Osteocyte (in vitro differentiated cells): ENCODE measurements around the gene SNRNP48. TPM values are rescaled to one million over a fixed set of nuclear protein-coding genes. Genes with fewer than 3 reads are reported as not detected.
A peak's percentile ranks its signal among the peaks of the same experiment; 100 is the strongest.

ENCODE experiments used
- DNase-seq: peaks from one replicate; pipeline ENCODE4 v3.0.0; 2021; ENCODE audit warnings: mixed read lengths; ENCODE audit not compliant: unreplicated experiment; ENCODE audit errors: extremely low spot score
- H3K27ac Mint-ChIP-seq: one replicate; pipeline ENCODE4 v1.8.0; 2021; ENCODE audit warnings: mild to moderate bottlenecking, mixed read lengths; ENCODE audit not compliant: unreplicated experiment
- H3K27me3 Mint-ChIP-seq: one replicate; pipeline ENCODE4 v1.8.0; 2021; ENCODE audit warnings: mixed read lengths; ENCODE audit not compliant: unreplicated experiment
- H3K36me3 Mint-ChIP-seq: one replicate; pipeline ENCODE4 v1.8.0; 2021; ENCODE audit warnings: mixed read lengths; ENCODE audit not compliant: unreplicated experiment
- H3K4me1 Mint-ChIP-seq: one replicate; pipeline ENCODE4 v1.8.0; 2021; ENCODE audit warnings: mixed read lengths; ENCODE audit not compliant: unreplicated experiment
- H3K4me3 Mint-ChIP-seq: one replicate; pipeline ENCODE4 v1.8.0; 2021; ENCODE audit warnings: mild to moderate bottlenecking, moderate library complexity, mixed read lengths; ENCODE audit not compliant: unreplicated experiment
- H3K9me3 Mint-ChIP-seq: one replicate; pipeline ENCODE4 v1.8.0; 2021; ENCODE audit warnings: mixed read lengths; ENCODE audit not compliant: unreplicated experiment
- total RNA-seq: library from RNA; stranded (reverse); gene quantifications from 2 replicates; pipeline ENCODE4 v1.2.1, GENCODE V29; 2021
- TF ChIP-seq, protein P1 (sequence below): fragments of 200-600 bp; sonication (generic); IDR thresholded peaks from 2 replicates; pipeline ENCODE4 v1.5.0; 2021; ENCODE audit warnings: antibody characterized with exemption, mild to moderate bottlenecking, moderate library complexity

The SNRNP48 gene
- total RNA-seq, 1 donor from 2014 or later: 12.1 TPM

DNA sequence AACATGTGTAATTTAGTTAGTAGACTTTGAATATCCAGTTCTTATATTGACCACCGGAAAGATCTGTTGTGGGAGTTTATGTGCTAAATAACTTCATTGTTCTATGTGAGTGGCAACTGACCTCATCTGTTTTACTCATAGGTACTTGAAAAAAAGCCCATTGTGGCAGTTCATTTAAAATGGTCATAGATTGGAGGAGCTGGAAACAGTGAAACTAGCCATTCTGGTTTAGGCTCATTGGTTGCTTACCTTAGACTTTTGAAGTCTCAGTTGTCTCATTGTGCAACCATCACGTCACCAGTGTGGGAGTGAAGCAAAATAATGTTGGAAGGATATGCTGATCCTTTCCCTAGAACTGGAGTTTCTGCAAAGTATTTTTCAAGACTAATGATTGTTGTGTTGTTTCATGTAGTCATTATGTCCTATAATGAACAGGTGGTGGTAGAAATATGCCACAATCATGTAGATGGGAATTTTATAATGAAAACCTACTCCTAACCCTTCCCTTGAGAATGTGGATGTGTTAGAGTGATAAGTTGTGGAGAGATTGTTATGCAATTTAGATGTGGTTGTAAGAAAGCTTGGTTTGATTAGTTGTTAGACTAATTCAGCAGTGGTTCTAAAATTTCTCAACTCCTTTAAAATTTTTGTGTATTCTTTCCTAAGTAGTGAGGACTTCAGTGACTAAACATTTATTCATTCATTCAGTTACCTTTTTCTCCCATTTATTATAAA, 30.2 kb upstream of the SNRNP48 start:
- Mint-ChIP-seq H3K27me3 (no peaks in the 10 kb centered on the region), H3K4me3 (no peak overlapping the region), H3K9me3 (no peaks in the 10 kb centered on the region), H3K4me1 (peaks cover 10% of the 10 kb centered on the region), H3K27ac (no peak overlapping the region), H3K36me3 (peaks cover 54% of the 10 kb centered on the region)
- TF ChIP-seq, protein P1, sequence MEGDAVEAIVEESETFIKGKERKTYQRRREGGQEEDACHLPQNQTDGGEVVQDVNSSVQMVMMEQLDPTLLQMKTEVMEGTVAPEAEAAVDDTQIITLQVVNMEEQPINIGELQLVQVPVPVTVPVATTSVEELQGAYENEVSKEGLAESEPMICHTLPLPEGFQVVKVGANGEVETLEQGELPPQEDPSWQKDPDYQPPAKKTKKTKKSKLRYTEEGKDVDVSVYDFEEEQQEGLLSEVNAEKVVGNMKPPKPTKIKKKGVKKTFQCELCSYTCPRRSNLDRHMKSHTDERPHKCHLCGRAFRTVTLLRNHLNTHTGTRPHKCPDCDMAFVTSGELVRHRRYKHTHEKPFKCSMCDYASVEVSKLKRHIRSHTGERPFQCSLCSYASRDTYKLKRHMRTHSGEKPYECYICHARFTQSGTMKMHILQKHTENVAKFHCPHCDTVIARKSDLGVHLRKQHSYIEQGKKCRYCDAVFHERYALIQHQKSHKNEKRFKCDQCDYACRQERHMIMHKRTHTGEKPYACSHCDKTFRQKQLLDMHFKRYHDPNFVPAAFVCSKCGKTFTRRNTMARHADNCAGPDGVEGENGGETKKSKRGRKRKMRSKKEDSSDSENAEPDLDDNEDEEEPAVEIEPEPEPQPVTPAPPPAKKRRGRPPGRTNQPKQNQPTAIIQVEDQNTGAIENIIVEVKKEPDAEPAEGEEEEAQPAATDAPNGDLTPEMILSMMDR: no peak
- DNase-seq: no peak

DNA sequence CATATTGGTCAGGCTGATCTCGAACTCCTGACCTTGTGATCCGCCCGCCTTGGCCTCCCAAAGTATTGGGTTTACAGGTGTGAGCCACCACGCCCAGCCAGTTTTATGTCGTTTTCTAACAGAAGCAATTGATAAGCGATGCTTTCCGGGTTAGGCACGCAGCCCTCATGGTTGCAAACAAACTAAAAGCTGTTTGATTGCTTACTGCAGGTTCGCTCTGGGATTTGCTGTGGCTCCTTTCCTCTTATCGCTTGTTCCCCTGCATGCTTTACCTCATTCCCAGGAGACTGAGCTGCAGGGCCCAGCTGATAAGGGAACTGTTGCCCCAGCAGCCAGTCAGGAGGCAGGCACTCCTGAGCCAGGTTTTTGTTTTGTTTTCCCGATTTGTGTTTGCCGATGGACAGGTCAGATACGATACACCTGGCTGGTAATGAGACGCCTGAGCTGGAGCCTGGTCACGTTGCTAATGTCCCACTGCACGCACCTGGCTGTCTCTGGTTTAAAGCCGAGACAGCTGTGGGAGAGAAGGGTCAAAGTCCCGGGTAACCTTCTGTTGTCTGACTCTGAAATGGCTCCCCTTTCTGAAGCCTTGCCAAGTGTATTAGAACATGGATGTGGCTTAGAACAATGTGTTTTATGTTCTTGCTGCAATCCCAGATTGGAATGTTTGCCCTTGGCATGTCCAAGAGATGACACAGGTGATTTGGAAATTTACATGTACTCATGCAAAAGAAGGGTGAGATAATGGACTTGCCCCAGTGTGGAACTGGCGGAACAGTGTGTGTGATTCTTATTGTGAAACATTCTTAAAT, 28.6 kb upstream of the SNRNP48 start:
- Mint-ChIP-seq H3K9me3 (no peaks in the 10 kb centered on the region), H3K4me3 (no peak overlapping the region), H3K27ac (no peak overlapping the region), H3K27me3 (no peaks in the 10 kb centered on the region), H3K4me1 (peaks cover 3% of the 10 kb centered on the region), H3K36me3 (peaks cover 64% of the 10 kb centered on the region)
- TF ChIP-seq, protein P1: no peak
- no peak for DNase-seq

DNA sequence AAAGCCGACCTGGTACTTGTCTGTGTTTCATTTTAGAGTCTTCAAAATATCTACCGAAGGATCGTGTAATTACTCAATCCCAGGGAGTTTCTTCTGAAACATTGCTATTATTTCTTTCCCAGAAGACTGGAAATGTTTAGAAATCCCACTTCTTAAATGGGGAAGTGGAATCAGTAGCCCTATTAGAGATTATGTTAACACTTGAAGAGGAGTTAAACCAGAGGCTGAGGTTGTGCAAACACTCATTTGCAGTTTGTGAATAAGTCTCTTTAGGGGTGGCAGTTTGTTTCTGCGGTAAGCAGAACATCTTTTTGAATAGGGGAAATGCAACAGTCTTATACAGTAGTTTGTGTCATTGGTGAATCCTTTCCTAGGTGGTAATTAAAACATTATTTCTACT, 27.2 kb upstream of the SNRNP48 start:
- TF ChIP-seq, protein P1: no peak
- peaks cover 67% of the 10 kb centered on the region for H3K36me3 Mint-ChIP-seq
- no peak for DNase-seq
- no peak overlapping the region for H3K4me3 Mint-ChIP-seq
- H3K4me1 Mint-ChIP-seq: peaks cover 15% of the 10 kb centered on the region
- H3K9me3 Mint-ChIP-seq: no peaks in the 10 kb centered on the region
- H3K27ac Mint-ChIP-seq: no peak overlapping the region
- no peaks in the 10 kb centered on the region for H3K27me3 Mint-ChIP-seq

DNA sequence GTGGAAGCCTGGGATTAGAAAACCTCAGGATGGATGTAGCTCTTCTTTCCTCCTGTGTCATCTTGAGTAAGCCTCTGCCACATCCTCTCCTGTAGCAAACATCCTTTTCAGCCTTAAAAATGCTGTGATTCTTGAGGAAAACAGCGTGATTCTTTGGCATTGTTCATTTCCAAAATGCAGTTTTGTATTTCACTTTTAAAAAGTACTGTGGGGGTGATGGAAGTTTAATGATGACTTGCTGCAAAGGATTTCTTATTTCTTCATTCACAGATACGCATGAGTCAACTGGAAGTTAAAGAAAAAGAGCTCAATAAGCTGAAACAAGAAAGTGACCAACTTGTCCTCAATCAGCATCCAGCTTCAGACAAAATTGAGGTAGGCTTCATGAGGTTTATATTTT, 23.9 kb upstream of the SNRNP48 start:
- DNase-seq: no peak
- Mint-ChIP-seq H3K4me3 (no peak overlapping the region), H3K4me1 (peaks cover 23% of the 10 kb centered on the region), H3K27me3 (no peaks in the 10 kb centered on the region), H3K36me3 (peaks cover 78% of the 10 kb centered on the region), H3K27ac (peak overlapping the region; percentile 72), H3K9me3 (no peaks in the 10 kb centered on the region)
- TF ChIP-seq, protein P1: no peak

DNA sequence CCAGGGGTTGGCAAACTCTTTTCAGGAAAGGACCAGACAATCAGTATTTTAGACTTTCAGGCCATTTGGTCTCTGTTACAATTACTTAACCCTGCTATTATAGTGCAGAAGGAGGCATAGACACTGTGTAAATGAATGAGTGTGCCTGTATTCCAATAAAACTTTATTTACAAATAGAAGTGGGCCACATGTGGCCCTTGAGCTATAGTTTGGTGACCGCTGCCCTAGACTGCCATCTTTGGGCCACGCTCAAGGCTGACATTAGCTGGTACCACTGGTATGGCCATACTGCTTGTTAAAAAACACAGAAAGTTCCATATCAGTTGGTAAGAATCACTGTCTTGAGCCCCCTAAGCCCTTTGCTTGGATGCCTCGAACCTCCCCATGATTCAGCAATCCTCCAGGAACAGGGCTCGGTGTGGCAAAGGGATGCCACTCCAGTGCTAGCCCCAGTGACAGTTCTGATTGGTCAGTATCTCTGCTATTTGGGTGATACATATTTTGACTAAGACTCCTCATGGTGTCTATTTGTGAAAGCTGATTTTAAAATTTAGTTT, 23.3 kb upstream of the SNRNP48 start:
- DNase-seq: no peak

More for the DNA sequence above, 23.3 kb upstream of the SNRNP48 start:
- peak overlapping the region; percentile 72 for H3K27ac Mint-ChIP-seq
- H3K4me3 Mint-ChIP-seq: no peak overlapping the region
- no peaks in the 10 kb centered on the region for H3K9me3 Mint-ChIP-seq
- H3K36me3 Mint-ChIP-seq: peaks cover 79% of the 10 kb centered on the region
- TF ChIP-seq, protein P1: no peak
- peaks cover 23% of the 10 kb centered on the region for H3K4me1 Mint-ChIP-seq
- H3K27me3 Mint-ChIP-seq: no peaks in the 10 kb centered on the region
